SU-DHL-6 (cell line): ENCODE data around the gene POLH.
"Not testable (repeated sequence)": the region's sequence is repeated elsewhere in the genome, so short reads cannot be mapped to it uniquely, and the experiment has no call there.

Source experiments
- H2AFZ ChIP-seq: fragments of 200-600 bp; sonication (generic); 2 replicates; pipeline ENCODE4 v1.6.1; 2014; ENCODE audit warnings: low read depth, mild to moderate bottlenecking, moderate library complexity, mixed read lengths, antibody characterized with exemption, low read length; ENCODE audit not compliant: severe bottlenecking
- H3F3A ChIP-seq: fragments of 200-600 bp; shearing (Covaris generic); 2 replicates; pipeline ENCODE4 v1.6.0; 2016; ENCODE audit warnings: antibody characterized with exemption, mild to moderate bottlenecking; ENCODE audit not compliant: insufficient read depth
- H3K27ac ChIP-seq: fragments of 200-600 bp; sonication (generic); 2 replicates; pipeline ENCODE4 v1.5.1; 2016; ENCODE audit warnings: low read depth, mild to moderate bottlenecking, low read length, moderate library complexity, mixed read lengths
- H3K27me3 ChIP-seq: fragments of 200-600 bp; sonication (generic), shearing (Covaris generic); 2 replicates; pipeline ENCODE4 v1.6.0; 2014; ENCODE audit warnings: mild to moderate bottlenecking, low read length
- H3K36me3 ChIP-seq: fragments of 200-600 bp; sonication (generic); 2 replicates; pipeline ENCODE4 v1.6.1; 2014; ENCODE audit warnings: mild to moderate bottlenecking, low read length, mixed read lengths
- H3K4me2 ChIP-seq: fragments of 300-600, 200-600 bp; shearing (Covaris generic), sonication (generic); 2 replicates; pipeline ENCODE4 v1.6.0; 2014; ENCODE audit warnings: low read length, low read depth, mild to moderate bottlenecking; ENCODE audit not compliant: poor library complexity, severe bottlenecking
- H3K4me3 ChIP-seq: fragments of 200-600 bp; sonication (generic); 2 replicates; pipeline ENCODE4 v1.5.1; 2014; ENCODE audit warnings: antibody characterized with exemption, low read length, mild to moderate bottlenecking, mixed read lengths; ENCODE audit not compliant: insufficient read depth, poor library complexity, severe bottlenecking
- H3K79me2 ChIP-seq: fragments of 200-600 bp; sonication (generic); 2 replicates; pipeline ENCODE4 v1.6.1; 2014; ENCODE audit warnings: mild to moderate bottlenecking, low read length, moderate library complexity; ENCODE audit not compliant: insufficient read depth
- H3K9ac ChIP-seq: fragments of 200-600 bp; sonication (generic); 2 replicates; pipeline ENCODE4 v1.7.0; 2014; ENCODE audit warnings: mild to moderate bottlenecking, low read length
- H3K9me2 ChIP-seq: fragments of 200-600 bp; sonication (generic); replicated peaks from 2 replicates; pipeline ENCODE4 v1.6.1; 2014; ENCODE audit warnings: low read length; ENCODE audit not compliant: insufficient read depth
- H3K9me3 ChIP-seq: fragments of 200-600 bp; sonication (generic); 2 replicates; pipeline ENCODE4 v1.6.1; 2014; ENCODE audit warnings: low read length, mixed read lengths; ENCODE audit not compliant: insufficient read depth
- H4K20me1 ChIP-seq: fragments of 200-600 bp; sonication (generic); 2 replicates; pipeline ENCODE4 v1.6.1; 2014; ENCODE audit warnings: low read depth, mild to moderate bottlenecking, antibody characterized with exemption, low read length, moderate library complexity, mixed read lengths
- CTCF ChIP-seq: fragments of 200-600 bp; sonication (generic); IDR thresholded peaks from one replicate; pipeline ENCODE4 v1.5.1; 2017; ENCODE audit warnings: antibody characterized with exemption, mild to moderate bottlenecking, low read length, moderate library complexity; ENCODE audit not compliant: insufficient read depth, poor library complexity, severe bottlenecking
- EZH2phosphoT487 ChIP-seq: fragments of 200-600 bp; sonication (generic), shearing (Covaris generic); conservative IDR thresholded peaks from 2 replicates; pipeline ENCODE4 v1.6.1; 2018; ENCODE audit warnings: mild to moderate bottlenecking, antibody characterized with exemption, low read length, moderate library complexity, mixed read lengths

Gene POLH

DNA sequence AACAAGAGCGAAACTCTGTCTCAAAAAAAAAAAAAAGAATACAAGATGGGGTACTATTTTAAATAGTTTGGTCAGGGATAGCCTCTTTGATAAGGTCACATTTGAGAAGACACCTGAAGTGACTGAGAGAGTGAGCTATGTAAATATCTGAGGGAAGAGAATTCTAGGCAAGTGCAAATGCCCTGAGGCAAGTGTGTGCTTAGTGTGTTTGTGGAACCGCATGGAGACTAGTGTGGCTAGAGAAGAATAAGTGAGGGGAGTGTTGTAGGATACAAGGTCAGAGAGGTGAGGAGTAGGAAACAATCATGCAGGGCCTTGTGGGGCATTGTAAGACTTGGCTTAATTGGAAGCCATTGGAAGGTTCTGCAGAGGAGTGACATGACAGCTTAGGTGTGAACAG, 72.3 kb downstream of the POLH start:
- Histone ChIP-seq H2AFZ (no peak overlapping the region), H3K4me3 (no peak overlapping the region), H3K9me3 (no peaks in the 10 kb centered on the region), H3K27ac (no peak overlapping the region), H3K9ac (no peak overlapping the region), H3K9me2 (no peaks in the 10 kb centered on the region), H3K27me3 (no peaks in the 10 kb centered on the region), H3F3A (peaks cover 7% of the 10 kb centered on the region), H4K20me1 (no peaks in the 10 kb centered on the region), H3K79me2 (no peaks in the 10 kb centered on the region), H3K4me2 (no peak overlapping the region), H3K36me3 (no peaks in the 10 kb centered on the region)
- TF ChIP-seq EZH2phosphoT487, result no peak
- no peak for TF ChIP-seq CTCF

DNA sequence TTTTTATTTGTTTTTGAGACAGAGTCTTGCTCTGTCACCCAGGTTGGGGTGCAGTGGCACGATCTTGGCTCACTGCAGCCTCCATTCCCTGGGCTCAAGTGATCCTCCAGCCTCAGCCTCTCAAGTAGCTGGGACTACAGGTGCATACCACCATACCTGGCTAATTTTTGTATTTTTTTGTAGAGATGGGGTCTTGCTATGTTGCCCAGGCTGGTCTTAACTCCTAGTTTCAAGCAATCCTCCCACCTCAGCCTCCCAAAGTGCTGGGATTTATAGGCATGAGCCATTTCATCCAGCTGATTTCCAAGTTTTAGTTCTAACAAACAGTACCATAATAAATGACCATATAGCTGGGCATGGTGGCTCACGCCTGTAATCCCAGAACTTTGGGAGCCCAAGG, 76.8 kb downstream of the POLH start:
- H3K27me3 ChIP-seq, H2AFZ ChIP-seq, H3K9ac ChIP-seq, H3K4me3 ChIP-seq, H4K20me1 ChIP-seq, H3K36me3 ChIP-seq, H3K9me2 ChIP-seq, H3F3A ChIP-seq, H3K79me2 ChIP-seq, H3K4me2 ChIP-seq, H3K27ac ChIP-seq, H3K9me3 ChIP-seq: not testable (repeated sequence)

GRCh38 chr6:43657221-43657802, 81.3 kb downstream of the POLH start:
- TF ChIP-seq EZH2phosphoT487 (no peak), CTCF (no peak)
- no peaks in the 10 kb centered on the region for H3K79me2 ChIP-seq
- no peaks in the 10 kb centered on the region for H3K27me3 ChIP-seq
- H4K20me1 ChIP-seq, result no peaks in the 10 kb centered on the region
- no peaks in the 10 kb centered on the region for H3K36me3 ChIP-seq
- no peak overlapping the region for H3K9ac ChIP-seq
- H2AFZ ChIP-seq, result no peak overlapping the region
- H3K9me3 ChIP-seq, result no peaks in the 10 kb centered on the region
- H3K9me2 ChIP-seq, result no peaks in the 10 kb centered on the region
- H3K4me2 ChIP-seq, result no peak overlapping the region
- H3F3A ChIP-seq, result no peaks in the 10 kb centered on the region
- no peak overlapping the region for H3K27ac ChIP-seq
- H3K4me3 ChIP-seq, result no peak overlapping the region

DNA sequence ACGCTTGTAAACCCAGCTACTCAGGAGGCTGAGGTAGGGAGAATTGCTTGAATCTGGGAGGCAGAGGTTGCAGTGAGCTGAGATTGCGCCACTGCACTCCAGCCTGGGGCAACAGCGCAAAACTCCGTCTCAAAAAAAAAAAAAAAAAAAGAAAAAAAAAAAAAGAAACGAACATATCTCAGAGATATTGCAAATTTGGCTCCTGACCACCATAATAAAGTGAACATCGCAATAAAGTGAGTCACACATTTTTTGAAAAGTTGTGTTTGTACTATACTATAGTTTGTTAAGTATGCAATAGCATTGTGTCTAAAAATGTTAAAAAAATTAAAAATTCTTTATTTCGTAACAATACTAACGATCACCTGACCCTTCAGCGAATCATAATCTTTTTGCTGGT, 82.2 kb downstream of the POLH start:
- Histone ChIP-seq H3K9me3 (no peaks in the 10 kb centered on the region), H3K4me3 (no peak overlapping the region), H3K79me2 (no peaks in the 10 kb centered on the region), H3K9me2 (no peaks in the 10 kb centered on the region), H4K20me1 (no peaks in the 10 kb centered on the region), H3F3A (no peaks in the 10 kb centered on the region), H3K36me3 (no peaks in the 10 kb centered on the region), H3K27me3 (no peaks in the 10 kb centered on the region), H3K9ac (no peak overlapping the region), H3K4me2 (no peak overlapping the region), H3K27ac (no peak overlapping the region), H2AFZ (no peak overlapping the region)
- TF ChIP-seq EZH2phosphoT487 (no peak), CTCF (no peak)

DNA sequence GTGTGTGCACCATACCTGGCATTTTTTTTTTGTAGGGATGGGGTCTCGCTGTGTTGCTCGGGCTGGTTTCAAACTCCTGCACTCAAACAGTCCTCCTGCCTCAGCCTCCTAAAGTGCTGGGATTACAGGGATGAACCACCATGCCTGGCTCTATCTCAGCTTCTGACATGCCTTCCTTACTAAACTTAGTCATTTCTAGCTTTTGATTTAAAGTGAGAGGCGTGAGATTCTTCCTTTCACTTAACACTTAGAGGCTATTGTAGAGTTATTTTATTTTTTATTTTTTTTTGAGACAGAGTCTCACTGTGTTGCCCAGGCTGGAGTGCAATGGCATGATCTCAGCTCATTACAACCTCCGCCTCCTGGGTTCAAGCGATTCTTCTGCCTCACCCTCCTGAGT, 87.0 kb downstream of the POLH start:
- H4K20me1 ChIP-seq, H3K27ac ChIP-seq, H3K79me2 ChIP-seq, H3K4me2 ChIP-seq, H3F3A ChIP-seq, H3K9me2 ChIP-seq, H2AFZ ChIP-seq, H3K9ac ChIP-seq, H3K36me3 ChIP-seq, H3K4me3 ChIP-seq, H3K27me3 ChIP-seq, H3K9me3 ChIP-seq: not testable (repeated sequence)
